Measurements from ENCODE around the gene CEBPE.

GRCh38 chr14:23102801-23103200 is 16.3 kb downstream of the CEBPE start:
- TF ChIP-seq, protein P1, sequence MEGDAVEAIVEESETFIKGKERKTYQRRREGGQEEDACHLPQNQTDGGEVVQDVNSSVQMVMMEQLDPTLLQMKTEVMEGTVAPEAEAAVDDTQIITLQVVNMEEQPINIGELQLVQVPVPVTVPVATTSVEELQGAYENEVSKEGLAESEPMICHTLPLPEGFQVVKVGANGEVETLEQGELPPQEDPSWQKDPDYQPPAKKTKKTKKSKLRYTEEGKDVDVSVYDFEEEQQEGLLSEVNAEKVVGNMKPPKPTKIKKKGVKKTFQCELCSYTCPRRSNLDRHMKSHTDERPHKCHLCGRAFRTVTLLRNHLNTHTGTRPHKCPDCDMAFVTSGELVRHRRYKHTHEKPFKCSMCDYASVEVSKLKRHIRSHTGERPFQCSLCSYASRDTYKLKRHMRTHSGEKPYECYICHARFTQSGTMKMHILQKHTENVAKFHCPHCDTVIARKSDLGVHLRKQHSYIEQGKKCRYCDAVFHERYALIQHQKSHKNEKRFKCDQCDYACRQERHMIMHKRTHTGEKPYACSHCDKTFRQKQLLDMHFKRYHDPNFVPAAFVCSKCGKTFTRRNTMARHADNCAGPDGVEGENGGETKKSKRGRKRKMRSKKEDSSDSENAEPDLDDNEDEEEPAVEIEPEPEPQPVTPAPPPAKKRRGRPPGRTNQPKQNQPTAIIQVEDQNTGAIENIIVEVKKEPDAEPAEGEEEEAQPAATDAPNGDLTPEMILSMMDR (conservative IDR thresholded peaks at IDR 0.05; ENCODE audit: low read length): no peak
- TF ChIP-seq EZH2phosphoT487 (IDR thresholded peaks at IDR 0.05; ENCODE audit: borderline replicate concordance, low read depth, low read length): no peak
